Lower leg skin (tissue), 3 donors: Measurements from ENCODE around the gene ZFHX3.

Experiments used
- POLR2A ChIP-seq, 2 donors: fragments of 450-650 bp; IDR thresholded peaks; one replicate each; pipeline ENCODE4 v1.6.1; 2016 to 2017; ENCODE audit warnings: antibody characterized with exemption in 2 of 2, mild to moderate bottlenecking in 1 of 2, moderate library complexity in 1 of 2
- TF ChIP-seq, protein P1 (sequence below), 3 donors: fragments of 450-650 bp; IDR thresholded peaks; one replicate each; pipeline ENCODE4 v1.5.1; 2016; ENCODE audit warnings: antibody characterized with exemption in 3 of 3, mild to moderate bottlenecking in 3 of 3, moderate library complexity in 2 of 3

DNA sequence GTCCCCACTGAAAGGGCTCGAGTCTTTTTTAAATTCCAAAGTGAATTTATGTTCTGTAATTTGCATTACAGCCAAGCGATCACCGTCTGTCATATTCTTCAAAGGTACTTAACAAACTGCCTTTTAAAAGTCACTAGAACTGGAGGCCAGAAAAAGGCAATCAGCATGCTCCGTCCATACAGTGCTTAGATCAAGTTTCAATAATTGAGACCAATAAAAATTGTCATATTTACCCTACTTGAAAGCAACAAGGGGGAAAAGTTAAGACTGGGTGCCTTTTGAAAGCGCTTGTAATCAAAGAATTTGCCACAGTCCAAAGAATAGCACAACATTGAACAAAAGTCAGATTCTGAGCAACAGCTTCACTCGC is 9.0 kb upstream of the ZFHX3 start:
- TF ChIP-seq, protein P1, sequence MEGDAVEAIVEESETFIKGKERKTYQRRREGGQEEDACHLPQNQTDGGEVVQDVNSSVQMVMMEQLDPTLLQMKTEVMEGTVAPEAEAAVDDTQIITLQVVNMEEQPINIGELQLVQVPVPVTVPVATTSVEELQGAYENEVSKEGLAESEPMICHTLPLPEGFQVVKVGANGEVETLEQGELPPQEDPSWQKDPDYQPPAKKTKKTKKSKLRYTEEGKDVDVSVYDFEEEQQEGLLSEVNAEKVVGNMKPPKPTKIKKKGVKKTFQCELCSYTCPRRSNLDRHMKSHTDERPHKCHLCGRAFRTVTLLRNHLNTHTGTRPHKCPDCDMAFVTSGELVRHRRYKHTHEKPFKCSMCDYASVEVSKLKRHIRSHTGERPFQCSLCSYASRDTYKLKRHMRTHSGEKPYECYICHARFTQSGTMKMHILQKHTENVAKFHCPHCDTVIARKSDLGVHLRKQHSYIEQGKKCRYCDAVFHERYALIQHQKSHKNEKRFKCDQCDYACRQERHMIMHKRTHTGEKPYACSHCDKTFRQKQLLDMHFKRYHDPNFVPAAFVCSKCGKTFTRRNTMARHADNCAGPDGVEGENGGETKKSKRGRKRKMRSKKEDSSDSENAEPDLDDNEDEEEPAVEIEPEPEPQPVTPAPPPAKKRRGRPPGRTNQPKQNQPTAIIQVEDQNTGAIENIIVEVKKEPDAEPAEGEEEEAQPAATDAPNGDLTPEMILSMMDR (IDR thresholded peaks at IDR 0.05), result no peak
- TF ChIP-seq POLR2A (IDR thresholded peaks at IDR 0.05), result no peak
